Natural killer cell (primary cell): ENCODE results near the gene RNH1. TPM values are rescaled to one million over a fixed set of nuclear protein-coding genes. Genes with fewer than 3 reads are reported as not detected.

Experiments used
- ATAC-seq, 3 donors: fragments of 150-1000 bp in 2 of 3; fragments of 200-7000 bp in 1 of 3; cut with Tn5 transposase; 1 replicate in 1 of 3; 2 replicates in 2 of 3; pipeline ENCODE4 v1.10.0; 2021; ENCODE audit warnings: mild to moderate bottlenecking in 2 of 3, moderate library complexity in 2 of 3
- DNase-seq, 2 donors: peaks; one replicate each; pipeline versions ENCODE4 v3.0.0 to v3.0.0-alpha.2; 2013 to 2021; ENCODE audit warnings: mixed read lengths in 1 of 2
- H3K27ac ChIP-seq: one replicate; pipeline ENCODE4 v1.5.1; 2013; ENCODE audit warnings: mild to moderate bottlenecking, low read length
- H3K27me3 ChIP-seq: one replicate; pipeline ENCODE4 v1.6.1; 2013; ENCODE audit warnings: low read length; ENCODE audit not compliant: control insufficient read depth, insufficient read depth
- H3K36me3 ChIP-seq: one replicate; pipeline ENCODE4 v1.6.1; 2013; ENCODE audit warnings: low read length; ENCODE audit not compliant: control insufficient read depth, insufficient read depth
- H3K4me1 ChIP-seq: one replicate; pipeline ENCODE4 v1.6.1; 2013; ENCODE audit warnings: low read length; ENCODE audit not compliant: control insufficient read depth, insufficient read depth
- H3K4me3 ChIP-seq: one replicate; pipeline ENCODE4 v1.5.1; 2013; ENCODE audit warnings: low read length
- H3K9me3 ChIP-seq: one replicate; pipeline ENCODE4 v1.6.1; 2013; ENCODE audit warnings: low read length; ENCODE audit not compliant: control insufficient read depth, insufficient read depth
- H3K27ac Mint-ChIP-seq, 2 donors: one replicate each; pipeline ENCODE4 v1.8.0; 2022; ENCODE audit warnings: mild to moderate bottlenecking in 2 of 2, mixed read lengths in 2 of 2, moderate library complexity in 1 of 2
- H3K27me3 Mint-ChIP-seq, 2 donors: one replicate each; pipeline ENCODE4 v1.8.0; 2022; ENCODE audit warnings: low read depth in 2 of 2, mixed read lengths in 2 of 2
- H3K36me3 Mint-ChIP-seq: one replicate; pipeline ENCODE4 v1.8.0; 2022; ENCODE audit warnings: mixed read lengths
- H3K4me1 Mint-ChIP-seq, 2 donors: one replicate each; pipeline ENCODE4 v1.8.0; 2022; ENCODE audit warnings: mixed read lengths in 2 of 2
- H3K4me3 Mint-ChIP-seq: one replicate; pipeline ENCODE4 v1.8.0; 2022; ENCODE audit warnings: mild to moderate bottlenecking, moderate library complexity, mixed read lengths
- H3K9me3 Mint-ChIP-seq, 2 donors: one replicate each; pipeline ENCODE4 v1.8.0; 2022; ENCODE audit warnings: mixed read lengths in 2 of 2
- WGBS: methylation state at CpG from one replicate; pipeline ENCODE4 v1.1.7; 2013; ENCODE audit warnings: missing lambda C conversion rate; ENCODE audit not compliant: insufficient coverage; 5-methylcytosine and 5-hydroxymethylcytosine counted together
- intact Hi-C: fragments of 100-400 bp; cut with micrococcal nuclease; formaldehyde crosslinking; loops from one replicate; pipeline ENCODE4 v1.14.2; 2022
- total RNA-seq, 4 donors: library from RNA; stranded (reverse); fragments of 120-200 nt in 1 of 4; gene quantifications; one replicate each; pipeline versions ENCODE4 v1.2.3 to v1.2.4, GENCODE V29; 2013 to 2022
- TF ChIP-seq, protein P1 (sequence below): fragments of 200-600 bp; IDR thresholded peaks from one replicate; pipeline ENCODE4 v1.8.0; 2022; ENCODE audit warnings: antibody characterized with exemption

The RNH1 gene
- total RNA-seq, 3 donors from 2014 or later (not counting 1 experiment from before 2014, with no cell fraction given) = 113 to 120 (median 118) TPM

GRCh38 chr11:538431-539051 is 31.5 kb upstream of the RNH1 start:
- TF ChIP-seq, protein P1, sequence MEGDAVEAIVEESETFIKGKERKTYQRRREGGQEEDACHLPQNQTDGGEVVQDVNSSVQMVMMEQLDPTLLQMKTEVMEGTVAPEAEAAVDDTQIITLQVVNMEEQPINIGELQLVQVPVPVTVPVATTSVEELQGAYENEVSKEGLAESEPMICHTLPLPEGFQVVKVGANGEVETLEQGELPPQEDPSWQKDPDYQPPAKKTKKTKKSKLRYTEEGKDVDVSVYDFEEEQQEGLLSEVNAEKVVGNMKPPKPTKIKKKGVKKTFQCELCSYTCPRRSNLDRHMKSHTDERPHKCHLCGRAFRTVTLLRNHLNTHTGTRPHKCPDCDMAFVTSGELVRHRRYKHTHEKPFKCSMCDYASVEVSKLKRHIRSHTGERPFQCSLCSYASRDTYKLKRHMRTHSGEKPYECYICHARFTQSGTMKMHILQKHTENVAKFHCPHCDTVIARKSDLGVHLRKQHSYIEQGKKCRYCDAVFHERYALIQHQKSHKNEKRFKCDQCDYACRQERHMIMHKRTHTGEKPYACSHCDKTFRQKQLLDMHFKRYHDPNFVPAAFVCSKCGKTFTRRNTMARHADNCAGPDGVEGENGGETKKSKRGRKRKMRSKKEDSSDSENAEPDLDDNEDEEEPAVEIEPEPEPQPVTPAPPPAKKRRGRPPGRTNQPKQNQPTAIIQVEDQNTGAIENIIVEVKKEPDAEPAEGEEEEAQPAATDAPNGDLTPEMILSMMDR = no peak

GRCh38 chr11:537622-538430 is 30.8 kb upstream of the RNH1 start:
- Histone ChIP-seq H3K36me3 (peaks cover 3% of the 10 kb centered on the region), H3K27ac (peak overlapping the region; percentile 95), H3K27me3 (no peaks in the 10 kb centered on the region), H3K4me3 (peak overlapping the region; percentile 52), H3K9me3 (no peaks in the 10 kb centered on the region), H3K4me1 (peaks cover 37% of the 10 kb centered on the region)
- Mint-ChIP-seq H3K4me3 (peak overlapping the region; percentile 81), H3K27ac (peak overlapping the region; percentile 75 to 92), H3K9me3 (no peaks in the 10 kb centered on the region), H3K36me3 (no peaks in the 10 kb centered on the region), H3K27me3 (no peaks in the 10 kb centered on the region), H3K4me1 (peaks cover 0 to 25% of the 10 kb centered on the region in 2 donors)
- WGBS = 38% methylated on average over 19 of the region's 19 CpGs
- no peak for DNase-seq
- intact Hi-C loops = no loop called here
- TF ChIP-seq, protein P1 = no peak
- ATAC-seq = no peak

More at GRCh38 chr11:538431-539051, 31.5 kb upstream of the RNH1 start:
- Histone ChIP-seq H3K27me3 (no peaks in the 10 kb centered on the region), H3K36me3 (no peaks in the 10 kb centered on the region), H3K27ac (no peak overlapping the region), H3K9me3 (no peaks in the 10 kb centered on the region), H3K4me1 (peaks cover 37% of the 10 kb centered on the region), H3K4me3 (no peak overlapping the region)
- H3K27ac Mint-ChIP-seq = no peak overlapping the region
- H3K36me3 Mint-ChIP-seq = no peaks in the 10 kb centered on the region
- H3K27me3 Mint-ChIP-seq = no peaks in the 10 kb centered on the region
- intact Hi-C loops = no loop called here
- H3K4me1 Mint-ChIP-seq = peaks cover 0 to 25% of the 10 kb centered on the region in 2 donors
- peak overlapping the region; percentile 35 for H3K4me3 Mint-ChIP-seq
- no peaks in the 10 kb centered on the region for H3K9me3 Mint-ChIP-seq
- no peak for DNase-seq
- no peak for ATAC-seq
- WGBS = 94% methylated on average over 20 of the region's 20 CpGs

DNA sequence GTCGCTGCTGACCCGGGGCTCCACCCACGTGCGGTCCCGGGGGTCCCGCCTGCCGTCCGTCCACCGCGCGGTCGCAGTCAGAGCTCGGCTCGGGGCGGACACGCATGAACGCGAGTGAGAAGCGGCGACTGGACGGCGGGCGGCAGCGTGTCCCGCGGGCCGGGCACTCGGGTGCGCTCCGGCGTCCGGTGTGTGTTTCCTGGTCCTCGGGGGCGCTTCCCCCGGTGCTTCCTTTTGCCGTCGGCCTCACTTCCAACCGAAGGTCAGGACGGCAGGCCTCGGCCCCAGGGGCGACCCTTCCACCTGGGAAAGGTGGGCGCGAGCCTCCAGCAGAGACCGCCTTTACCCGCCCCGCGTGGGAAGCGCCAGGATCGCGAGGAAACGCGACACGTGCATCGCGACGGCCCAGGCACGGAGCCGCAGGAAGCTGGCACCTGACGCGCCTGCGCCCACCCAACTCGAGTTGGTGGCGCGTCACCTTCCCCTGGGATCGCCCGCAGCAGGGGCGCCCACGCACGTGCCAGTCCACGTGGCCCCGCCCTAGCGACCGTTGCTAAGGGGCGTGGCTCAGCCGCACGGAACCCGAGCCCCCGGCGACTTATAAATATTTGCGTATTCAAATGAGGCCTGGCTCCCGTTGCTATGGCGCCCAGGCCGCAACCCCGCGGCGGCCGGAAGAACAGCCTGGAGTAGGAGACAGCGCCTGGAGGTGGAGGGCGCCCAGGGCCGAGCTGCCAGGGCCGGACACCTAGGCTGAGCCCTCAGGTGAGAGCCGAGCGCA is 30.0 kb upstream of the RNH1 start, which contains the start of gene LRRC56:
Gene LRRC56, plus strand, starts transcription at position 687 of the 781 bp plus-strand sequence. CDS start 3,158 bp downstream, outside the sequence.
- under 1% methylated on average over 93 of the region's 93 CpGs for WGBS
- H3K27me3 ChIP-seq = no peaks in the 10 kb centered on the region
- DNase-seq = peak; percentile 84 to 96
- Mint-ChIP-seq H3K27ac (peak within 1 kb of the TSS; percentile 86 to 92), H3K27me3 (no peaks in the 10 kb centered on the region), H3K4me3 (peak within 1 kb of the TSS; percentile 90), H3K36me3 (no peaks in the 10 kb centered on the region), H3K4me1 (peaks cover 0 to 25% of the 10 kb centered on the region in 2 donors), H3K9me3 (no peaks in the 10 kb centered on the region)
- ATAC-seq = peak; percentile 36 to 60 (median 55)
- H3K4me3 ChIP-seq = peak within 1 kb of the TSS; percentile 52
- H3K4me1 ChIP-seq = peaks cover 37% of the 10 kb centered on the region
- no peaks in the 10 kb centered on the region for H3K9me3 ChIP-seq
- peaks cover 11% of the 10 kb centered on the region for H3K36me3 ChIP-seq
- TF ChIP-seq, protein P1 = no peak
- intact Hi-C loops = no loop called here
- peak within 1 kb of the TSS; percentile 95 for H3K27ac ChIP-seq
